Esophagus muscularis mucosa (tissue), 4 donors: ENCODE measurements around the gene EVA1C. TPM values are rescaled to one million over a fixed set of nuclear protein-coding genes. Genes with fewer than 3 reads are reported as not detected.
A peak's percentile ranks its signal among the peaks of the same experiment; 100 is the strongest.

Experiments used
- DNase-seq: peaks from one replicate; pipeline ENCODE4 v3.0.0-alpha.2; 2017; ENCODE audit errors: extremely low spot score
- H3K27ac ChIP-seq, 4 donors: fragments of 200-600 bp; sonication (generic); replicated peaks in 1 of 4; 1 replicate in 3 of 4; 2 replicates in 1 of 4; pipeline ENCODE4 v1.5.1; 2016 to 2019; ENCODE audit warnings: mild to moderate bottlenecking in 1 of 4
- H3K27me3 ChIP-seq, 4 donors: fragments of 200-600 bp; sonication (generic); one replicate each; pipeline versions ENCODE4 v1.5.1 to v1.6.0; 2016 to 2019
- H3K36me3 ChIP-seq, 4 donors: fragments of 200-600 bp; sonication (generic); one replicate each; pipeline ENCODE4 v1.5.1; 2016 to 2019
- H3K4me1 ChIP-seq, 4 donors: fragments of 200-600 bp; sonication (generic); one replicate each; pipeline ENCODE4 v1.5.1; 2016 to 2019
- H3K4me3 ChIP-seq, 4 donors: fragments of 200-600 bp; sonication (generic); 1 replicate in 2 of 4; 2 replicates in 2 of 4; pipeline ENCODE4 v1.5.1; 2016 to 2019; ENCODE audit warnings: mild to moderate bottlenecking in 4 of 4, moderate library complexity in 1 of 4
- H3K9me3 ChIP-seq, 4 donors: fragments of 200-600 bp; sonication (generic); 1 replicate in 3 of 4; 2 replicates in 1 of 4; pipeline ENCODE4 v1.5.1; 2016 to 2019
- EP300 ChIP-seq: sonication (generic); formaldehyde crosslinking; IDR thresholded peaks from one replicate; pipeline ENCODE4 v1.6.1; 2017; ENCODE audit warnings: antibody characterized with exemption
- POLR2A ChIP-seq: fragments of 450-650 bp; IDR thresholded peaks from one replicate; pipeline ENCODE4 v1.6.1; 2017; ENCODE audit warnings: antibody characterized with exemption, moderate library complexity, mild to moderate bottlenecking, low read depth
- POLR2AphosphoS5 ChIP-seq, 2 donors: sonication (generic); formaldehyde crosslinking; IDR thresholded peaks; one replicate each; pipeline ENCODE4 v1.6.1; 2017; ENCODE audit warnings: antibody characterized with exemption in 2 of 2
- WGBS: methylation state at CpG from one replicate; pipeline ENCODE4 v1.1.5; 2018; 5-methylcytosine and 5-hydroxymethylcytosine counted together
- intact Hi-C: fragments of 100-400 bp; cut with DNase I; formaldehyde crosslinking; loops from one replicate; pipeline ENCODE4 v1.15.1; 2023
- total RNA-seq, 4 donors: library from RNA; depleted of rRNA; stranded (reverse); fragments of >200 nt; gene quantifications; one replicate each; pipeline versions ENCODE4 v1.1.0 to v1.2.1, GENCODE V29; 2016
- TF ChIP-seq, protein P1 (sequence below), 3 experiments: fragments of 200-600 bp in 2 of 3; fragments of 450-650 bp in 1 of 3; sonication (generic) in 2 of 3; IDR thresholded peaks; one replicate each; pipeline ENCODE4 v1.5.1; 2017 to 2019; ENCODE audit warnings: antibody characterized with exemption in 3 of 3, mild to moderate bottlenecking in 2 of 3, moderate library complexity in 1 of 3

The EVA1C gene
- total RNA-seq, 4 donors from 2014 or later = 49.8 to 86.6 (median 64.6) TPM

GRCh38 chr21:32413697-32414578 is 1.4 kb downstream of the EVA1C start:
- no peak for TF ChIP-seq EP300
- Histone ChIP-seq H3K9me3 (no peaks in the 10 kb centered on the region), H3K36me3 (peaks cover 0 to 22% (median 6%) of the 10 kb centered on the region in 4 donors), H3K4me1 (peaks cover 39 to 87% (median 78%) of the 10 kb centered on the region in 4 donors), H3K27me3 (no peaks in the 10 kb centered on the region), H3K27ac (peak overlapping the region; percentile 98 to 100 (median 99)), H3K4me3 (peak overlapping the region; percentile 66 to 89 (median 82))
- intact Hi-C loops = loop anchor here (2.0 kb wide), 2 partner anchors 35 to 43 kb away; no protein-coding TSS in a partner anchor
- 58% methylated on average over 7 of the region's 7 CpGs for WGBS
- DNase-seq = no peak

GRCh38 chr21:32414579-32415358 is 2.3 kb downstream of the EVA1C start:
- peaks cover 39 to 85% (median 75%) of the 10 kb centered on the region in 4 donors for H3K4me1 ChIP-seq
- no peak for TF ChIP-seq EP300
- no peak for TF ChIP-seq POLR2A
- TF ChIP-seq, protein P1, sequence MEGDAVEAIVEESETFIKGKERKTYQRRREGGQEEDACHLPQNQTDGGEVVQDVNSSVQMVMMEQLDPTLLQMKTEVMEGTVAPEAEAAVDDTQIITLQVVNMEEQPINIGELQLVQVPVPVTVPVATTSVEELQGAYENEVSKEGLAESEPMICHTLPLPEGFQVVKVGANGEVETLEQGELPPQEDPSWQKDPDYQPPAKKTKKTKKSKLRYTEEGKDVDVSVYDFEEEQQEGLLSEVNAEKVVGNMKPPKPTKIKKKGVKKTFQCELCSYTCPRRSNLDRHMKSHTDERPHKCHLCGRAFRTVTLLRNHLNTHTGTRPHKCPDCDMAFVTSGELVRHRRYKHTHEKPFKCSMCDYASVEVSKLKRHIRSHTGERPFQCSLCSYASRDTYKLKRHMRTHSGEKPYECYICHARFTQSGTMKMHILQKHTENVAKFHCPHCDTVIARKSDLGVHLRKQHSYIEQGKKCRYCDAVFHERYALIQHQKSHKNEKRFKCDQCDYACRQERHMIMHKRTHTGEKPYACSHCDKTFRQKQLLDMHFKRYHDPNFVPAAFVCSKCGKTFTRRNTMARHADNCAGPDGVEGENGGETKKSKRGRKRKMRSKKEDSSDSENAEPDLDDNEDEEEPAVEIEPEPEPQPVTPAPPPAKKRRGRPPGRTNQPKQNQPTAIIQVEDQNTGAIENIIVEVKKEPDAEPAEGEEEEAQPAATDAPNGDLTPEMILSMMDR (IDR thresholded peaks at IDR 0.05) = peak; percentile 41 to 48 (median 47)
- TF ChIP-seq POLR2AphosphoS5 (IDR thresholded peaks at IDR 0.05) = peak in 1 of 2 donors; percentile 35
- peak overlapping the region; percentile 98 to 100 (median 99) for H3K27ac ChIP-seq
- WGBS = 72% methylated on average over 8 of the region's 8 CpGs
- intact Hi-C loops = loop anchor here (2.0 to 5.0 kb wide), 2 partner anchors 42 to 108 kb away; no protein-coding TSS in a partner anchor
- no peaks in the 10 kb centered on the region for H3K27me3 ChIP-seq
- no peak for DNase-seq
- H3K9me3 ChIP-seq = no peaks in the 10 kb centered on the region
- H3K4me3 ChIP-seq = peak overlapping the region; percentile 66 to 89 (median 82)
- peaks cover 0 to 22% (median 6%) of the 10 kb centered on the region in 4 donors for H3K36me3 ChIP-seq

GRCh38 chr21:32415451-32416398 is 3.2 kb downstream of the EVA1C start:
- no peak for TF ChIP-seq POLR2A
- TF ChIP-seq EP300 = no peak
- TF ChIP-seq, protein P1 (IDR thresholded peaks at IDR 0.05) = no peak
- TF ChIP-seq POLR2AphosphoS5 (IDR thresholded peaks at IDR 0.05) = no peak
- peaks cover 0 to 22% (median 6%) of the 10 kb centered on the region in 4 donors for H3K36me3 ChIP-seq
- intact Hi-C loops = loop anchor here (2.0 to 5.0 kb wide), 2 partner anchors 41 to 107 kb away; no protein-coding TSS in a partner anchor
- WGBS = 74% methylated on average over 11 of the region's 11 CpGs
- H3K4me1 ChIP-seq = peaks cover 30 to 85% (median 74%) of the 10 kb centered on the region in 4 donors
- H3K9me3 ChIP-seq = no peaks in the 10 kb centered on the region
- no peaks in the 10 kb centered on the region for H3K27me3 ChIP-seq
- H3K27ac ChIP-seq = peak overlapping the region; percentile 98 to 100 (median 99)
- DNase-seq = no peak
- peak overlapping the region; percentile 66 to 89 (median 82) for H3K4me3 ChIP-seq

GRCh38 chr21:32418146-32418545 is 5.6 kb downstream of the EVA1C start:
- WGBS = 62% methylated on average over 4 of the region's 4 CpGs

More at GRCh38 chr21:32418146-32418545, 5.6 kb downstream of the EVA1C start:
- TF ChIP-seq POLR2AphosphoS5 (IDR thresholded peaks at IDR 0.05) (no peak), EP300 (no peak), POLR2A (no peak)
- TF ChIP-seq, protein P1 (IDR thresholded peaks at IDR 0.05) = no peak
- peaks cover 0 to 6% (median 0%) of the 10 kb centered on the region in 4 donors for H3K9me3 ChIP-seq
- H3K27ac ChIP-seq = no peak overlapping the region
- no peak overlapping the region for H3K4me3 ChIP-seq
- no peak for DNase-seq
- intact Hi-C loops = loop anchor here (5.0 kb wide), 1 partner anchor 104 kb away; no protein-coding TSS in a partner anchor
- H3K27me3 ChIP-seq = no peaks in the 10 kb centered on the region
- peaks cover 24 to 78% (median 66%) of the 10 kb centered on the region in 4 donors for H3K4me1 ChIP-seq
- H3K36me3 ChIP-seq = peaks cover 0 to 22% (median 6%) of the 10 kb centered on the region in 4 donors
